HG03095 (cell line): ENCODE data around the gene FUT1.
"Not testable (repeated sequence)": the region's sequence is repeated elsewhere in the genome, so short reads cannot be mapped to it uniquely, and the experiment has no call there.

ENCODE experiments used
- ATAC-seq: cut with Tn5 transposase; IDR thresholded peaks from one replicate; pipeline ENCODE4 v1.9.1; 2021; ENCODE audit warnings: moderate library complexity; ENCODE audit not compliant: unreplicated experiment

Gene FUT1

GRCh38 chr19:48752496-48753365 lies at the start of gene FUT1:
FUT1 (minus strand) TSS chr19:48752641; CDS start chr19:48751281, 1,360 bp downstream.
- ATAC-seq: no peak

DNA sequence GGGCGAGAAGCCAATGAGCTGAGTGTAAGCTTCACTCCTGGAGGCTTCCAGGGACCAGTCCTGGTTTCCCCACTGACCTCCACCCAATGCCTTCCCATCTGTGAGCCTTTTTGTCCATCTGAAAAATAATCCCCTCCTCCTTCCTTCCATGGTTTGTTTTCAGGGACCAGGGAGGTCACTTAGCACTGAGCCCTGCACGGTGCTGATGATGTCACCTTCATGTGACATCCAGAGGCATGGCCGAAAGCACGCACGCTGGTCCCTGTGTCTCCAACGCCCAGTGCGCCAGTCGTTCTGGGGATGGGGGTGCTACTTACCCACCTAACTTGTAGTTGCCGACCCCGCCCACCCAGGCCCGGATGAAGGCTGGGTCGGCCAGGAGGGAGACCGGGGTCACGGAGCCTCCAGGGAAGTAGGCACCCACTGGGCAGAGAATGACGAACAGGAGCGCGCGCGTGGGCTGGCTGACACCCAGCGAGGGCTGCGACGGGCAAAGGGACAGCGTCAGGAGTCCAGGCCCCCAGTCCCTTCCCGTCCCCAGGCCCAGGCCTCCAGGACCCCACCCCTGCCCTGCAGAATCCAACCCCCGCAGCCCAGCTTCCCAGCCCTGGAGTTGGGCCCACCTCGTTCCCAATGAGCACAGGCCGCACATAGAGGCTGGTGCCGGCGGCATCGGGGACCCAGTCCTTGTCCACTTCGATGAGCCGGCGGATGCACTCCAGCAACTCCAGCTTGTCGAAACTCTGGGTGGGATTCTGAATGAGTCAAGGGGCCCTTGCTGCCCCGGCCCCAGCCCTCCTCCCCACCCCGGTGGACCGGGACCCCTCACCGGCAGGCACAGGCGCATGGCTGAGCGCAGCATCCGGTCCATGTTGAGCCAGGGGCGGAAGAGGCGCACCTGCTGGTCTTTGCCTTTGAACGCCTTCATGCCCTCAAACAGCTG lies 47.2 kb upstream of the FUT1 start:
- ATAC-seq: no peak

DNA sequence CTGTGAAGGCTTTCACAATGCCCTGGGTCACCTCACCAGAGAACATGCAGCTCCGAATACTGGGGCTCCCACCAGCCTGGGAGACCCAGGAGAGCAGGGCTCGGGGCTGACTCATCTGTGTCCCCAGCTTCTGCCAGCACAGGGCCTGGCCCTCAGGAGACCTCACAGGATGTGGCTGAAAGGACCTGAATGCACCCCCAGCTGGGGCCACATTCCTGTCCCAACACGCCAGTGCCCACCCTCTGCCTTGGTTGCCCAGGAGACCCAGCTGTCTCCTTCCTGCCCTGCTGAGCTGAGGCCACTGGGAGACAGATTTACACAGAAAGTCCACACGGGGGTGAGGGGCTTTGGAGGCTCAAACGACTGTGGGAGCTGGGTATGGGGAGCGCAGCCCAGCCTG lies 46.5 kb upstream of the FUT1 start:
- no peak for ATAC-seq

DNA sequence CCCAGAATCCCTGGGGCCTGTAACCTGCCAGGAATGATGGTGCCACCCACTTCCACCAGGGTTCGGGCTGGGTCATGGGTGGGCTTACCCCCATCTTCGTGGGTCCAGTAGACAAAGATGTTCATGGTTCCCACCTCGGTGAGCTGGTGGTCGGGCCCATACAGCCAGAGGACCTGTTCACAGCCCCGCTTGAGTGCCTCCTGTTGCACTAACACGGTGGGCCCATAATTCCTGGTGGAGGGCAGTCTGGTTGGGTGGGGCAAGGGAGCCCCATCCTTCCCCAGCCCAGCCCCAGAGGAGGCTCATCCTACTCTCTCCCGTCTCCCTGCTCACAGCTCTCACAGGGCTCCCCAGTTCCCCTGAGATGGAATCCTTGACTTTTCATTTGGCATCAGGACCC lies 44.7 kb upstream of the FUT1 start:
- no peak for ATAC-seq

DNA sequence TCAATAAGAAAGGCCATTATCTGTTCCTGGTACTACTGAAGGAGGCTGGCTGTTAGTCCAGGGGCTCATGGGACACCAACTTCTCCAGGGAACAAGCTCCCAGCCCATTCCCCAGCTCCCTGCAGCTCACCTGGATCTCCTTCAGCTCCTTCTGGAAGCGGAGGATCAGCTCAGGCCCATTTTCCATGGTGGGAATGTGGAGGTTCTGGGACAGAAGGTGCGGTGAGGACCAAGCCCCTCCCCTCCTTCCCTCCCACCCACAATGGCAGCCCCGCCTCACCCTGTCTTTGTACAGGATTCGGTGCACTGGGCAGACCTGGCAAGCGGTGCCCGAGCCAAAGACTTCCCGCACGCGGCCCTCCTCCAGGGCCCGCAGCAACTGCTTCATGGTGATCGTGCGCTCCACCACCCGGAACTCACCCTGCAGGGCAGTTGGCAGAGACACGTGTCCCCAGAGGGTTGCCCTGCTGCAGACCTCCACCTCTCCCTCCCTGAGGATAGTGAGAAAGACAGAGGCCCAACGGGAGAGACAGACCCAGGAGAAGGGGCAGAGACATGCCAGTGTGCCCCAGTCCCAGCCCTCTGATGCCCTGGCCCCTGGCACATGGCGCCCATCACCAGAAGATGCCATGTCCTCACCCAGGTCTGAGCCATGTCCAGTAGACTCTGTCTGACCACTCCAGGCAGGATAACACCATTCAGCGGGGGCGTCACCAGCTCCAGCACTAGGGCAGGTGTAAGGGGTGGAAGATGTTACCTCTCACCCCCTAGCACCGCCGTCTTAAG lies 44.0 kb upstream of the FUT1 start:
- ATAC-seq: no peak

DNA sequence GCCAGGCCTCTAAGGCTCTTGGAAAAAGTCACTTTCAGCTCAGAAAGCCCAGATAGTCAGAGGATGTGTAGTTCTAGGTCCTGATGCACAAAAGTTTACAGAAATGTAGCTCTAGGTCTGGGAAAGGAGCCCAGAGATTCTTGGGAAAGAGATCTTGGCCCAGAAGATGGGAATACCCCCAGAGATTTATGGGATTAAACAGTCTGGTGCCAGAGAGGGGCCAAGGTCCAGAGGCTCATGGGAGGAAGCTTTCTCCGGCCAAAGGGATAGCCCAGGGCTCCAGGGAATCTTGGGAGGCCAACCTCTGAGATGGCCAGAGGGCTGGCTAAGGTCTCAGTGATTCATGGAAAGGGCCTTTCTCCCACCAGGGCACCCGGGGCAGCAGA lies 43.2 kb upstream of the FUT1 start:
- no peak for ATAC-seq

GRCh38 chr19:48795055-48795684 lies 42.7 kb upstream of the FUT1 start:
- peak; percentile 57 for ATAC-seq

DNA sequence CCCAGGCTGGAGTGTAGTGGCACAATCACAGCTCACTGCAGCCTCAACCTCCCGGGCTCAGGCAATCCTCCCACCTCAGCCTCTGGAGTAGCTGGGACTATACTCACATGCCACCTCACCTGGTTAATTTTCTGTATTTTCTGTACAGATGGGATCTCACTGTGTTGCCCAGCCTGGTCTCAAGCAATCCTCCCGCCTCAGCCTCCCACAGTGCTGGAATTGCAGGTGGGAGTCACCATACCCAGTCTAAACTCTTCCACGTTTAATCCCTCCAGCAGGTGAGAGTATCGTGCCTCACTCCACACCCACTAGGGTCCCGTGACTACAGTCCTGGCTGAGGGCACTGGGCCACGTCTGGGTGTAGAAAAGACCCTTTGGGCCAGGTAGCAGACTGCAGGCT lies 41.9 kb upstream of the FUT1 start:
- no peak for ATAC-seq

- ATAC-seq: no peak
Measured at GRCh38 chr19:48793271-48793670, 40.8 kb upstream of the FUT1 start.

- not testable (repeated sequence) for ATAC-seq
Measured at GRCh38 chr19:48787331-48787730, 34.9 kb upstream of the FUT1 start.

GRCh38 chr19:48786422-48786821 lies 34.0 kb upstream of the FUT1 start:
- ATAC-seq: not testable (repeated sequence)

GRCh38 chr19:48784527-48784926 lies 32.1 kb upstream of the FUT1 start:
- no peak for ATAC-seq

DNA sequence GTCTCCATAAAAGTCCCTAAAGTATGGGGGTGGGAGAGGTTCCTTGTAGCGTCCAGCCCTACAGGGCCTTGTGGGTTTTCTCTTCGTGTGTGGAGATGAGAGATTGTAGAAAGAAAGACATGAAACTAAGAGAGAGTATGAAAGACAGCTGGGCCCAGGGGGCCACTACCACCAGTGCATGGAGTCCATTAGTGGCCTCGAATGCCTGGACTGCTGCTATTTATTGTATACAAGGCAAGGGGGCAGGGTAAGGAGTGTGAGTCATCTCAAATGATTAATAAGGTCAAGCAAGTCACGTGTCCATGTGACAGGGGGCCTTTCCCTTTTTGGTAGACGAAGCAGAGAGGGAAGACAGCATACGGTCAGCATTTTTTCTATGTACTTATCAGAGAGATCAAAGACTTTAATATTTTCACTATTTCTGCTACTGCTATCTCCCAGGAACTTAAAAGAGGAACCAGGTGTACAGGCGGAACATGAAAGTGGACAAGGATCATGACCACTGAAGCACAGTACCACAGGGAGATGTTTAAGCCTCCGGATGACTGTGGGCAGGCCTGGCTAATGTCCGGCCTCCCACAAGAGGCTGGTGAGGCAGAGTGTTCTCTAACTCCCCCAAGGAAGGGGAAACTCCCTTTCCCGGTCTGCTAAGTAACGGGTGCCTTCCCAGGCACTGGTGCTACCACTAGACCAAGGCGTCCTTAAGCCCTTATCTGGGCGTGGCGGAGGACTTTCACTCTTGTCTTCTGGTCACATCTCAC lies 28.4 kb upstream of the FUT1 start:
- ATAC-seq: no peak

DNA sequence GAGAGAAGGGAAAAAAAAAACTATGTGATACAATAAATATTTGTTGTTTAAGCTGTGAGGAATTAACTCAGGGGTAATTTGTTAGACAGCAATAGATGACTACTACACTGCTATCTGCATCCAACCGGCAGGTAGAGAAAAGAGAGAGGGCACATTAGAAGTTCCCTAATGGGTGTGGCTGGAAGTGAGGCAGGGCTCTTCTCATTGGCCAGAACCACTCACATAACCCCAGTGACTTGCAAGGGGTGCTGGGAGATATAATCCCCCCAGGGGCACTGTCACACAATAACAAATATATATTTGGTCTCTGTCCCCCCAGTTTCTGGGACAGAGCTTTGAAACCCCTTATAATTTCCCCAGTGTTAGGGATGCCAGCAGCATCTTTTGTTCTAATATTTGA lies 27.2 kb upstream of the FUT1 start:
- ATAC-seq: no peak

GRCh38 chr19:48777720-48778119 lies 25.3 kb upstream of the FUT1 start:
- ATAC-seq: no peak

- ATAC-seq: no peak
Measured at GRCh38 chr19:48777139-48777538, 24.7 kb upstream of the FUT1 start.

GRCh38 chr19:48772503-48772953 lies 20.1 kb upstream of the FUT1 start:
- ATAC-seq: no peak

- ATAC-seq: no peak
Measured at GRCh38 chr19:48770734-48771472, 18.5 kb upstream of the FUT1 start.

- ATAC-seq: no peak
Measured at GRCh38 chr19:48770266-48770665, 17.8 kb upstream of the FUT1 start.
